ENCODE results near the gene PRKAR2B.
"Not testable (repeated sequence)": the region's sequence is repeated elsewhere in the genome, so short reads cannot be mapped to it uniquely, and the experiment has no call there.

PRKAR2B gene

GRCh38 chr7:107151538-107151937, 107.0 kb downstream of the PRKAR2B start:
- H3K4me3 ChIP-seq = no peak overlapping the region
- H3K9me3 ChIP-seq = no peaks in the 10 kb centered on the region
- no peak overlapping the region for H3K9ac ChIP-seq
- H3K4me2 ChIP-seq = no peak overlapping the region
- H4K20me1 ChIP-seq = no peaks in the 10 kb centered on the region
- H3K36me3 ChIP-seq = no peaks in the 10 kb centered on the region
- TF ChIP-seq Cebpa-rat (IDR thresholded peaks at IDR 0.05) = no peak
- no peaks in the 10 kb centered on the region for H3K4me1 ChIP-seq
- H3K27me3 ChIP-seq = no peaks in the 10 kb centered on the region
- H3K27ac ChIP-seq = no peak overlapping the region

- Histone ChIP-seq H3K9ac (no peak overlapping the region), H3K9me3 (no peaks in the 10 kb centered on the region), H3K4me2 (no peak overlapping the region), H3K27me3 (no peaks in the 10 kb centered on the region), H3K27ac (no peak overlapping the region), H4K20me1 (no peaks in the 10 kb centered on the region), H3K4me1 (no peaks in the 10 kb centered on the region), H3K4me3 (no peak overlapping the region), H3K36me3 (no peaks in the 10 kb centered on the region)
- TF ChIP-seq Cebpa-rat (IDR thresholded peaks at IDR 0.05) = no peak
Observed at GRCh38 chr7:107152011-107152410, 107.5 kb downstream of the PRKAR2B start.

GRCh38 chr7:107154826-107155225, 110.3 kb downstream of the PRKAR2B start:
- Histone ChIP-seq H3K9ac (no peak overlapping the region), H3K27ac (no peak overlapping the region), H3K4me3 (no peak overlapping the region), H3K9me3 (no peaks in the 10 kb centered on the region), H3K27me3 (no peaks in the 10 kb centered on the region), H4K20me1 (no peaks in the 10 kb centered on the region), H3K4me1 (no peaks in the 10 kb centered on the region), H3K4me2 (no peak overlapping the region), H3K36me3 (no peaks in the 10 kb centered on the region)
- TF ChIP-seq Cebpa-rat (IDR thresholded peaks at IDR 0.05) = no peak

DNA sequence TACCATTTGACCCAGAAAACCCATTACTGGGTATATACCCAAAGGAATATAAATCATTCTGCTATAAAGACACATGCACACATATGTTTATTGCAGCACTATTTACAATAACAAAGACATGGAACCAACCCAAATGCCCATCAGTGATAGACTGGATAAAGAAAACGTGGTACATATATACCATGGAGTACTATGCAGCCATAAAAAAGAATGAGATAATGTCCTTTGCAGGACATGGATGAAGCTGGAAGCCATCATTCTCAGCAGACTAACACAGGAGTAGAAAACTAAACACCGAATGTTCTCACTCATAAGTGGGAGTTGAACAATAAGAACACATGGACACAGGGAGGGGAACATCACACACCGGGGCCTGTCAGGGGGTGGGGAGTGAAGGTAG, 111.2 kb downstream of the PRKAR2B start:
- H4K20me1 ChIP-seq, H3K27ac ChIP-seq, H3K9ac ChIP-seq, H3K4me3 ChIP-seq, H3K27me3 ChIP-seq, H3K4me2 ChIP-seq, H3K9me3 ChIP-seq, H3K36me3 ChIP-seq, H3K4me1 ChIP-seq: not testable (repeated sequence)

- TF ChIP-seq Cebpa-rat (IDR thresholded peaks at IDR 0.05) = no peak
- no peaks in the 10 kb centered on the region for H3K9me3 ChIP-seq
- H3K4me1 ChIP-seq = no peaks in the 10 kb centered on the region
- H3K4me3 ChIP-seq = no peak overlapping the region
- H3K27me3 ChIP-seq = no peaks in the 10 kb centered on the region
- no peaks in the 10 kb centered on the region for H4K20me1 ChIP-seq
- no peak overlapping the region for H3K9ac ChIP-seq
- H3K4me2 ChIP-seq = no peak overlapping the region
- H3K27ac ChIP-seq = no peak overlapping the region
- no peaks in the 10 kb centered on the region for H3K36me3 ChIP-seq
Observed at GRCh38 chr7:107157091-107157490, 112.6 kb downstream of the PRKAR2B start.

GRCh38 chr7:107158028-107158427, 113.5 kb downstream of the PRKAR2B start:
- Histone ChIP-seq H3K36me3 (no peaks in the 10 kb centered on the region), H3K4me2 (no peak overlapping the region), H3K4me3 (no peak overlapping the region), H3K9ac (no peak overlapping the region), H3K9me3 (no peaks in the 10 kb centered on the region), H3K27me3 (no peaks in the 10 kb centered on the region), H4K20me1 (no peaks in the 10 kb centered on the region), H3K27ac (no peak overlapping the region), H3K4me1 (no peaks in the 10 kb centered on the region)
- no peak for TF ChIP-seq Cebpa-rat (IDR thresholded peaks at IDR 0.05)

DNA sequence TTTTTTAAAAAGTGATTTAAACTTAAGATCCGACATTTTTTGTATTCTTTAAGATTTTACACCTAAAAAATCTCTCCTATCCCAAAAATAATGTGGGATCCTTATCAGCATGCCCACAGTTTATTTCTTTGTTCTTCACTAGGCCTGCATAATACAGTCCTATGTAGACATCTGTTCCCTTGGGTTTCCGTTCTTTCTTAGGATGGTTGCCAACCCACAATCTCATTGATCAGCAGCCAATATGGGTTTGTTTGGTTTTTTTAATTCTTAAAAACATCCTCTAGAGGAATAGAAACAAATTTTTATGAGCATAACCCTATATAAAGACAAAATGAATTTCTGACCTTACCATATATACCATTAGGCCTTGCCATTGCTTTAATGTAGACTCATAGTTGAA, 115.9 kb downstream of the PRKAR2B start:
- H3K4me1 ChIP-seq = no peaks in the 10 kb centered on the region
- H3K27ac ChIP-seq = no peak overlapping the region
- H3K9ac ChIP-seq = no peak overlapping the region
- no peak overlapping the region for H3K4me2 ChIP-seq
- no peaks in the 10 kb centered on the region for H3K9me3 ChIP-seq
- no peak for TF ChIP-seq Cebpa-rat (IDR thresholded peaks at IDR 0.05)
- H3K4me3 ChIP-seq = no peak overlapping the region
- H4K20me1 ChIP-seq = no peaks in the 10 kb centered on the region
- H3K36me3 ChIP-seq = no peaks in the 10 kb centered on the region
- no peaks in the 10 kb centered on the region for H3K27me3 ChIP-seq

DNA sequence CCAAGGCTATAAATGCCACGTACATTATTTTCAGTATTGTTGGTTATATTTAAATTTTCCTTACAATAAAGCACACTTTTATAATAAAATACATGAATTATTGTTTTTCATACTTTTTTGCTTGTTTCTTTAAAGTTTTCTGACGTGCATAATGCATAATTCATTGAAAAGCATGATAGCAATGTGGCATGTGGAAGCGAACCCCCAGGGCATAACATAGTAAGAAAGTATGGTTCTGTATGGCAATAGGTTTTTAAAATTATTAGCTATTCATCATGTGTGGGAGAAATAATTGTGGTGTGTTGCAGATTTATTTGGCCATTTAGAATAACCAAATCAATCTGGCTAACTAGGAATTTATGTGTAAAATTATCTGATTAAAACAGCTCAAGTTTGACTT, 116.9 kb downstream of the PRKAR2B start:
- no peak for TF ChIP-seq Cebpa-rat (IDR thresholded peaks at IDR 0.05)
- no peak overlapping the region for H3K4me3 ChIP-seq
- H3K9ac ChIP-seq = no peak overlapping the region
- H3K4me1 ChIP-seq = peaks cover 3% of the 10 kb centered on the region
- H3K27ac ChIP-seq = no peak overlapping the region
- H3K27me3 ChIP-seq = no peaks in the 10 kb centered on the region
- no peak overlapping the region for H3K4me2 ChIP-seq
- H4K20me1 ChIP-seq = no peaks in the 10 kb centered on the region
- no peaks in the 10 kb centered on the region for H3K9me3 ChIP-seq
- no peaks in the 10 kb centered on the region for H3K36me3 ChIP-seq

- Histone ChIP-seq H3K4me1 (peaks cover 12% of the 10 kb centered on the region), H3K36me3 (no peaks in the 10 kb centered on the region), H3K4me2 (no peak overlapping the region), H3K9me3 (no peaks in the 10 kb centered on the region), H3K27ac (no peak overlapping the region), H3K9ac (no peak overlapping the region), H4K20me1 (no peaks in the 10 kb centered on the region), H3K4me3 (no peak overlapping the region), H3K27me3 (no peaks in the 10 kb centered on the region)
- TF ChIP-seq Cebpa-rat (IDR thresholded peaks at IDR 0.05) = no peak
Observed at GRCh38 chr7:107162475-107162874, 118.0 kb downstream of the PRKAR2B start.

- H3K4me3 ChIP-seq = no peak overlapping the region
- no peak for TF ChIP-seq Cebpa-rat (IDR thresholded peaks at IDR 0.05)
Observed at GRCh38 chr7:107164092-107164491, 119.6 kb downstream of the PRKAR2B start.

GRCh38 chr7:107165341-107165740, 120.8 kb downstream of the PRKAR2B start:
- no peak overlapping the region for H3K27ac ChIP-seq
- H3K4me1 ChIP-seq = peaks cover 14% of the 10 kb centered on the region
- H4K20me1 ChIP-seq = peaks cover 7% of the 10 kb centered on the region
- H3K9me3 ChIP-seq = no peaks in the 10 kb centered on the region
- no peaks in the 10 kb centered on the region for H3K27me3 ChIP-seq
- H3K9ac ChIP-seq = no peak overlapping the region
- H3K4me3 ChIP-seq = no peak overlapping the region
- TF ChIP-seq Cebpa-rat (IDR thresholded peaks at IDR 0.05) = no peak
- H3K36me3 ChIP-seq = no peaks in the 10 kb centered on the region
- no peak overlapping the region for H3K4me2 ChIP-seq

More at GRCh38 chr7:107164092-107164491, 119.6 kb downstream of the PRKAR2B start:
- H3K27me3 ChIP-seq = no peaks in the 10 kb centered on the region
- H3K9me3 ChIP-seq = no peaks in the 10 kb centered on the region
- H3K27ac ChIP-seq = no peak overlapping the region
- no peak overlapping the region for H3K4me2 ChIP-seq
- H3K4me1 ChIP-seq = peaks cover 12% of the 10 kb centered on the region
- no peak overlapping the region for H3K9ac ChIP-seq
- H4K20me1 ChIP-seq = no peaks in the 10 kb centered on the region
- no peaks in the 10 kb centered on the region for H3K36me3 ChIP-seq
